WERI-Rb-1 (cell line): ENCODE measurements around the gene SOBP.

ENCODE experiments used
- DNase-seq: peaks from one replicate; pipeline ENCODE4 v3.0.0-alpha.2; 2020
- H3K27ac ChIP-seq: fragments of 250-450 bp; sonication (Bioruptor Pico); 2 replicates; pipeline ENCODE4 v1.5.1; 2020; ENCODE audit warnings: mild to moderate bottlenecking, moderate library complexity
- H3K27me3 ChIP-seq: fragments of 250-450 bp; sonication (Bioruptor Pico); 2 replicates; pipeline ENCODE4 v1.5.1; 2021; ENCODE audit warnings: mild to moderate bottlenecking, low read depth, moderate library complexity; ENCODE audit not compliant: insufficient read depth, severe bottlenecking
- H3K36me3 ChIP-seq: fragments of 250-450 bp; sonication (Bioruptor Pico); 2 replicates; pipeline ENCODE4 v1.5.1; 2020; ENCODE audit warnings: mild to moderate bottlenecking, moderate library complexity
- H3K4me3 ChIP-seq: 2 replicates; pipeline ENCODE4 v1.5.1; 2011; ENCODE audit warnings: low read depth, mild to moderate bottlenecking, control low read depth, low read length
- H3K9me3 ChIP-seq: fragments of 250-450 bp; sonication (Bioruptor Pico); 2 replicates; pipeline ENCODE4 v1.5.1; 2021; ENCODE audit warnings: mild to moderate bottlenecking, moderate library complexity; ENCODE audit not compliant: severe bottlenecking
- CTCF ChIP-seq: IDR thresholded peaks from 2 replicates; pipeline ENCODE4 v1.5.1; 2011; ENCODE audit warnings: low read depth, mild to moderate bottlenecking, control low read depth, inconsistent platforms, low read length

The SOBP gene

GRCh38 chr6:107673076-107673494, 183.2 kb downstream of the SOBP start:
- H3K9me3 ChIP-seq: no peaks in the 10 kb centered on the region
- H3K36me3 ChIP-seq: no peaks in the 10 kb centered on the region
- no peak overlapping the region for H3K4me3 ChIP-seq
- DNase-seq: no peak
- no peak overlapping the region for H3K27ac ChIP-seq
- no peaks in the 10 kb centered on the region for H3K27me3 ChIP-seq
- no peak for TF ChIP-seq CTCF

GRCh38 chr6:107674995-107675738, 185.2 kb downstream of the SOBP start:
- peak; percentile 91 for TF ChIP-seq CTCF
- H3K36me3 ChIP-seq: no peaks in the 10 kb centered on the region
- peak; percentile 87 for DNase-seq
- H3K27ac ChIP-seq: peak overlapping the region; percentile 61; the same call in 1 of the 2 replicates
- H3K9me3 ChIP-seq: no peaks in the 10 kb centered on the region
- H3K4me3 ChIP-seq: peak overlapping the region; percentile 22; the same call in 1 of the 2 replicates
- H3K27me3 ChIP-seq: no peaks in the 10 kb centered on the region

GRCh38 chr6:107676042-107676441, 186.1 kb downstream of the SOBP start:
- H3K4me3 ChIP-seq: no peak overlapping the region

GRCh38 chr6:107677399-107677798, 187.5 kb downstream of the SOBP start:
- no peak for TF ChIP-seq CTCF
- DNase-seq: no peak
- Histone ChIP-seq H3K4me3 (no peak overlapping the region), H3K36me3 (no peaks in the 10 kb centered on the region), H3K27ac (no peak overlapping the region), H3K27me3 (no peaks in the 10 kb centered on the region), H3K9me3 (no peaks in the 10 kb centered on the region)

More at GRCh38 chr6:107676042-107676441, 186.1 kb downstream of the SOBP start:
- no peaks in the 10 kb centered on the region for H3K9me3 ChIP-seq
- no peaks in the 10 kb centered on the region for H3K27me3 ChIP-seq
- no peak for TF ChIP-seq CTCF
- H3K36me3 ChIP-seq: no peaks in the 10 kb centered on the region
- DNase-seq: no peak
- no peak overlapping the region for H3K27ac ChIP-seq

GRCh38 chr6:107679457-107679856, 189.5 kb downstream of the SOBP start:
- Histone ChIP-seq H3K27me3 (no peaks in the 10 kb centered on the region), H3K36me3 (no peaks in the 10 kb centered on the region), H3K27ac (no peak overlapping the region), H3K4me3 (no peak overlapping the region), H3K9me3 (no peaks in the 10 kb centered on the region)
- TF ChIP-seq CTCF: no peak
- DNase-seq: peak; percentile 23

- Histone ChIP-seq H3K27ac (no peak overlapping the region), H3K9me3 (no peaks in the 10 kb centered on the region)
These were observed 192.8 kb downstream of the SOBP start for GRCh38 chr6:107682721-107683120.

More at GRCh38 chr6:107682721-107683120, 192.8 kb downstream of the SOBP start:
- no peaks in the 10 kb centered on the region for H3K27me3 ChIP-seq
- TF ChIP-seq CTCF: no peak
- H3K36me3 ChIP-seq: no peaks in the 10 kb centered on the region
- no peak overlapping the region for H3K4me3 ChIP-seq
- DNase-seq: no peak
